Stimulated activated CD8-positive, alpha-beta memory T cell treated with anti-CD3 and anti-CD28 coated beads, Interleukin-2, amount 100 ng/mL, for 1 hour (primary cell): ENCODE data around the gene RAPSN.

Experiments
- DNase-seq, 2 donors: peaks; one replicate each; pipeline ENCODE4 v3.0.0-alpha.2; 2020; ENCODE audit warnings: low read depth in 2 of 2

RAPSN gene

DNA sequence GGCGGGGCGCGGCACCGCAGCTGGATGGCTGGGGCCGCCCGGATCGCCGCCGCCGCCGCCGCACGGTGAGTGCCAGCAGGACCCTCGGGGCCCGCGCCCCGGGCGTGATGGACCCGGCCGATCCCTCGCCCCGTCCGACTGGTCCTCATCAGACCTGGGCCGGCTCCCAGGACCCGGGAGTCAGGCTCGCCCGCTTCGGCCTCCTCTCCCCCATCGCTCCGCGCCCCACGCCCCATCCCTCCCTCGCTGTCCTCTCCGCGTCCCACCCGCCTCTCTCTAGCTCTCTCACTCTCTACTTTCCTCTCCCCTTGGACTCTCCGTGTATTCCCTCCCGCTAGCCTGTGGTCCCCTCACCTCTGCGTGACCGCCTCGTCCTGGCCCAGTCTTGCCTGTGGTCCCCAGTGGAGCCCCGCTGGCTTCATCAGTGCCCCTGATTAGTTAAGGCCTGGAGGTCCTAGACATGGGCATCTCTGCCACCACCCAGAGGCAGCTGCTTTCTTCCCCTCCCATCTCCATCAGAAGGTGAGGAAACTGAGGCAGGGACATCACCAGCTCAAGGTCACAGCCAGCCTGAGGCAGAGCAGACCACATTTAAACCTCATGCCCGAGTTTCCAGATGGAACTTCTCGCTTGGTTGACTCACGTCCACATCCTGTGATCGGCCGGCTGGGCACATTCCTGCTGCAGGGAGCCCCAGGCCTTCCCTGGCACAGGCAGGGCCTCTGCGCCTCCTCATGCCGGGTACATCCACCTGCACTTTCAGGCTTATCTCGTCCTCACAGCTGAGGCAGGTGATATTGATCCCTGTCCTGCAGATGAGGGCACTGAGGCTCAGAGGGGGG, 40.1 kb downstream of the RAPSN start:
- DNase-seq, result no peak

DNA sequence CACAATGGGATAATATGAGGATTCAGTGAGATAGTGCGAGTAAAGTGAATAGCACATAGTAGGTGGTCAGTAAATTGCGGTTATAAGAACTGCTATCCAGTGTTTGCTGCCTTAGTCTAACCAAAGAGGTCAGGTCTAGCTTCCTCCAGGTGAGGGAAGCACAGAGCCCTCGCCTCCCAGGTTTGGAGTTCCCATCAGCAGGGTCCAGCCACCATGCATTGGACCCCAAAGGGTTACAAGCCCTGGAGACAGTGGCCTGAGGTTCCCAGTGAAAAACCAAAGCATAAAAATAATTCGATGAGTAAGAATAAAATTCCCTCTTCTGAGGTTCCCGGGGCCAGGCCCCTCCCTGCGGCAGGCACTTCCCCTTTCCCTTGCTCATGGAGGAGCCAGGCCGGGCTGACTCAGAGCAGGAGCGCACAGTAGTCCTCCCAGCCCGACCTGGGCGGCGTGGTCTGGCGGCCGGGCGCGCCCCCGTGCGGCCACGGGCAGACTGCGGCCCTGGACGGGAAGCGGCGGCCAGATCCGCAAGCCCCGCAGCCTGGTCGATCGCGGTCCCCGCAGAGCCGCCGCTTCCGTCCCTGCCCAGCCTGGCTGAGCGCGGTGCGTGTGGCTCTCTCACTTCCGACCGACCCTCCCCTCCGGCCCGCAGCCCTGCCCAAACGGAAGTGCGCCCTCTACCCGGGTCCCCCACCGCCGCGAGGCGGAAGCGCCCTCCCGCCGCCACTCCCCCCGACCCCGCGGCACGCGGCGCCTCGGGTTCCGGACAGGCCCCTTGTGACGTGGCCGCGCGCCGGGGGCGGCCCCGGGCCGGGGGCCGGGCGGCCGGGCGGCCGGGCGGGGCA, 41.0 kb downstream of the RAPSN start, which contains the start of gene SLC39A13:
Gene SLC39A13, plus strand, starts transcription at position 845 of the 845 bp plus-strand sequence. CDS start 1,505 bp downstream, outside the sequence.
- DNase-seq, result peak; percentile 81 to 87

DNA sequence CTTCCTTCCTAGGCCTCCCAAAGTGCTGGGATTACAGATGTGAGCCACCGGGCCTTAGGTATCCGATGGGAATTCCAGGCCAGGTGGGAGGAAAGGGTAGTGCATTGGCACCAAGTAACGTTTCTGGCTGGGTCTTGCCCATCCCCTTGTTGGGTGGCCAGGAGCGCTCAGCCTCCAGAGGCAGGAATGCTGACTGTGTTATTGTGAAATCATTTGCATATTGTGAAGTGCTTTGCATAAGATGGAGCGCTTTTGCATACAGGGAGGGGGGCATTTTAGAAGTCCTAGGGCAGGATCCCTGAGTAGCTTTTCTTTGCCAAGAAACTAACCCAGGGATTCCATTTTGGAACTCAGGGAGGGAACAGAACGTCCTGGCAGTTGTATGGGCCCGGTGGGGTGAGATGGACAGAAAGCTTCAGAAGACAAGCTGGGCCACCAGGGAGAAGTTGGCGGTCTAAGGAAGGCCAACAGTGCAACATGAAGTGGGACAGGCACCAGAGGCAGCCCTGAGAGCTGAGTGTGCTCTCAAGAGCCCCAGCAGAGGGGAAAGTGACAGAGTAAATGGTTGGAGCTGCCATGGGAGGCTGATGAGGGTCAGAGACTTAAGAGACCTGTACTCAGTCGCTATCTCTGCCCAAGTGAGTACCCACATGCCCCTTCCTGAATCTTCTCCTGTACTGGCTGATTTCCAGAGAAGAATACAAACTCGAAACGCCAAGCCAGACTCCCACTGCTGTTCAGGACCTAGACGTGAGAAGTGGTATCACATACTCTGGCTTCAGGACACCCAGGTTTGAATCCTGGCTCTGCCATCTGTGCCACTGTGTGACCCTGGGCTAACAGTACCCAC, 41.8 kb downstream of the RAPSN start:
- DNase-seq, result no peak

DNA sequence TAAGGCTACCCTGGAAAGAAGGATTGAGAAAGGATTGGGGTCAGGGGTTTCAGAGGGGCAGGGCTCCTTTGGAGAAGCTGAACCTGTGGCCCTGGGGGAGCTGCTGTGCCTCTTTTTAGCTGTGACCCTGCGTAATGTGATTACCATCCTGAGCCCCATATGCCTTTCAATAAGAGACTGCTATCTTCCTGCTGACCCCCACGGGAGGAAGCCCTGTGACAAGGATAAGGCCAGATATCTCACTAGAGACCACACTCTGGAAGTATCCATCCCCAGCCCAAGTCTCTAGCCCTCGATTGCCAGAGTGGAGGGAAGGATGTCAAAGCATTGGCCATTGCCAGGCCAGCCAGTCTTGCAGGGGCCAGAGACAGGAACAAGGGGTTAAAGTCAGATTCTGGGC, 45.4 kb downstream of the RAPSN start:
- DNase-seq, result no peak

DNA sequence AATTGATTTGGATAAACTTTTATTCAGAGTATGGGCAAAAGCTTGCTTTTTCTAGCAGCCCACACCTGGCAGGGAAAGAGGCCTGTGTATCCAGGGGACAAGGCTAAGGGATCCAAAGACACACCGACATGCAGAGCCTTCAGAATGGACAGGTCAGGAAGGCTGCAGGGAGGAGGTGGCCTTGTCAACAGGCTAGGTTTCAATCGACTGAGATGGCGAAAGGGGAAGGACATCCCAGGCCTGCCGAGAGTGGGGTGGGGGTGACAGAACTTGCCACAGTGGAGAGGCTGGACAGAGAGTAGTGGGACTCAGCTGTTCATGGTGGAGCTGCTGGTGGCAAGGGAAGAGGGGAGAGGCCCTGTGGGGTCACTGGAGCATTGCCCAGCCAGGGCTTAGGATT, 45.8 kb downstream of the RAPSN start:
- DNase-seq, result no peak

DNA sequence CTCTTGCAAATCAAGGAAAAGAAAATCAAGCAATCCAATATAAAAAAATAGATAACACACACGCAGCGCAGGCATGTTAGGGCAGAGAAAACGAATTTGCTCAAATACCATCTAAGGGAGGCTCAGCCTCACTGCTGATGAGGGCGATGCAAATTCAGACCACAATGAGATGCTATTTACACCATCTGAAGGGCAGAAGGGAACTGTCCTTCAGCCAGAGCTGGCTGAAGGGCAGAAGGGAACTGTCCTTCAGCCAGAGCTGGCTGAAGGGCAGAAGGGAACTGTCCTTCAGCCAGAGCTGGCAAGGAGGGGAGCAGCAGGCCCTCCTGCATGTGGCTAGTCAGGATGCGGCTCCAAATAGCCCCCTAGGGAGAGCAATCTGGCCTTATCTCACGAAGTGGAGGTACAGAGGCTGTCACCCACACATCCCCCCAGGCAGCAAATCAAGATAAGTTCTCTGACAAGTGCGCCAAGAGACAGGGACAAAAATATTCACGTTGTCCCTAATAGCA, 48.1 kb downstream of the RAPSN start:
- no peak for DNase-seq

DNA sequence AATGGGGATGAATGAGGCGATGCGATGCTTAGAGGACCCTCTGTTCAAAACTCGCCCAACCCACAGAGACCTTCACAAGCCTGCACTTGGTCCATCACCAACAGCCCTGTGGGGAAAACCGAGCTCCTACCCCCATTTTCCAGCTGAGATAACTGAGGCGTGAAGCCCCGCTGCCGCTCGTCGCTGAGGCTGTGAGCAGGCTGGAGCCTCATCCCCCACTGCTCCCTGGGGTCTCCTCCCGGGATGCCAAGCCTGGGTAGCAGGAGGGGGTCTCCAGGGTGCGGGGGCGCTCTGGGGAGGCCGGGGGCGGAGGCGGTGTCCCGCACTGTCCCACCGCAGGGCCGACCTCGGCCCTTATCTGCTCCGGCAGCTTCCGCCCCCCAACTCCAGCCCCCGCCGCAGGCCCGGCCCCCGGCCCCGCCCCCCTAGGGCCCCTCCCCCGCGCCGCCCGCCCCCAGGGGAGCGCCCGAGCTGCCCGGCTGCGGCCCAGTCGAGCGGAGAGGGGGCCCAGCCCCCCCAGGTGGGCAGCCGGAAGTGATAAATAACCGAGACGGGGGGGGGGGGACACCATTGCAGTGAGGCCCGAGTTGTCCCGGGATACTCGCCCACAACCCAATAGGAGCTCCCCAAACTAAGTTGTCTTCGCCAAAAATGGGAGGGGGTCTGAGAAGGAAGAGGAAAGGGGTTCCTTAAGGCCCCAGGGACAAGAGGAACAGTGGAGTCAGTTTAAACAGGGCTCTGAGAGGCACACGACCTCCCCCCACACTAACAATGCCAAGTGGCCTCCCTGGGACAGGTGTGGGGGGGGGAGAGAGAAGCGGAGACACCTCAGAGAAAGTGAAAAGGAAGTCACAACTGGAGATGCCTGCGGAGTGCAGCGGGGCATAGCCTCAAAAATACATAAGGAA, 48.8 kb downstream of the RAPSN start:
- no peak for DNase-seq

DNA sequence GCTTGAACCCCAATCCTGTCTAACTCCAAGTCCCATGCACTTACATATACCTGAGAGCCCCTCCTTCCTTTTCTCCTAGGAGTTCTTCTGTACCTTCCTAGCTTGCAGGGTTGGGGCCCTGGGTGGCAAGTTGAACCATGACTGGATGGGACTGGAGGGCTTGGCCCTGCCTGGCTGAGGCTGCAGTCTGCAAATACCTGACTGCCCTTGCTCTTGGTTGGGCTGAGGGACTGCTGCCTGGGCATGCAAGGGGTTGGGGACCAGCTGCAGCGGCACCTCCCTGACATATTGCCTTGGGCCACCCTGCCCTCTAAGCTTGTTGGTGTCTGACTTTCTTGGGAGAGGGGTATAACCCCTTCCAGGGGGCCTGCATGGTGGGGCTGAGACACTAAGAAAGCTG, 50.4 kb downstream of the RAPSN start:
- DNase-seq, result no peak

DNA sequence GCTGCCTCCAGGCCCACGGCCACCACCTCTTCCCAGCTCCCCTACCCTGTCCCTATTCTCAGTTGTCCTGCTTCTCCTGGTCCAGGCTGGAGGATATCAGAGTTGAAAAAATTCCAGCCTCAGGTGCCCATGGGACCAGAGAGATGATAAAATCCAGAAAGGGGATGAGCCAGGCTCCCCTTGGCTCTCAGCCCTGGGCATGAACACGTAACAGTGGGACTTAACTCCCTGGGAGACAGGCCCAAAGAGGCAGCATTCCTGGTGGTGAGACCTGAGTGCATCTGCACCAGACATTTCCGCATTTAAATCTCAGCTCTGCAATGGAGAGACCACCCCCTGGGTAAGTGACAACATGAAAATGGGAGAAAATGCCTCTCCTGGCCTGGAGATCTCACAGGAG, 50.9 kb downstream of the RAPSN start:
- no peak for DNase-seq

DNA sequence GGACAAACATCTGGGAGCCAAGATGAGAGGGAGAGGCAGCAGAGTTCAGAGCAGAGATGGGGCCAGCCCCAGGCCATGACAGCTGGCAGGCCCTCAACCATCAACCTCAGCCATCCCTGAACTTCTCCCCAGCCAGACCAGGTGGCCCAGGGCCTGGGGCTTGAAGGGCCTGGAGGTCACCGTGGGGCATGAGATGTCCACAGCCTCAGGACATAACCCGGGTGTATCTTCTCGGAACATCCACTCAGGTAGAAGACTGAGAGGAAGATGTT, 53.0 kb downstream of the RAPSN start:
- DNase-seq, result no peak

DNA sequence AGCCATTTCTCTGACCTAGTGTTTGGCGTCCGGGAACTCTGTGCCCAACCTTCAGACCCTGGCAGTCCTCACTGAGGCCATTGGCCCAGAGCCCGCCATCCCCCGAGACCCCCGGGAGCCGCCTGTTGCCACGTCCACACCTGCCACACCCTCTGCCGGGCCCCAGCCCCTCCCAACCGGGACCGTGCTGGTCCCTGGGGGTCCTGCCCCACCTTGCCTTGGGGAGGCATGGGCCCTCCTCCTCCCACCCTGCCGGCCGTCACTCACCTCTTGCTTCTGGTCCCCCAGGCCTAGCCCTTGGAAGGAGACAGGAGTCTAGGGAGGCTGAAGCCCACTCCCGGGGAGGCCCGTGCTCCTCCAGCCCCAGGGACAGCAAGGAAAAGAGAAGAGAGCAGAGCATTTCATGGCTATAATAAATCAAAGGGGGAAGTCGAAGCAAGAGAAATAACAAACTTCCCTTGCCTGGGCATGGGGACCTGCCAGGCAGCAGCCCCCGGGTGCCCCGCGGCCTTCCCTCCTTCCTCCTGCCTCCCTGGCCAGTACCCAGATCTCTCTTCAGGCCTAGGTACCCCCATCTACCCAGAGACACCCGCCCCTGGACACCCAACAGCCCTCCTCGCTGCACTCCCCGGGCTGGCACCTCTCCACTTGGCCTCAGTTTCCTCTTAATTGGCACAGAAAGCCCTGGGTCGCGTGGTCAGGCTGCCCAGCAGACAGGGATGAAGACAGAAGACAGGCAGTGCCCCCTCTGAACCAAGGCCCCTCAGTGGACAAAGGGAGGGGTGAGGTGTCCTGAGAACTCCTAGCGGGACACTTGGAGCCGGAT, 53.5 kb downstream of the RAPSN start:
- no peak for DNase-seq

DNA sequence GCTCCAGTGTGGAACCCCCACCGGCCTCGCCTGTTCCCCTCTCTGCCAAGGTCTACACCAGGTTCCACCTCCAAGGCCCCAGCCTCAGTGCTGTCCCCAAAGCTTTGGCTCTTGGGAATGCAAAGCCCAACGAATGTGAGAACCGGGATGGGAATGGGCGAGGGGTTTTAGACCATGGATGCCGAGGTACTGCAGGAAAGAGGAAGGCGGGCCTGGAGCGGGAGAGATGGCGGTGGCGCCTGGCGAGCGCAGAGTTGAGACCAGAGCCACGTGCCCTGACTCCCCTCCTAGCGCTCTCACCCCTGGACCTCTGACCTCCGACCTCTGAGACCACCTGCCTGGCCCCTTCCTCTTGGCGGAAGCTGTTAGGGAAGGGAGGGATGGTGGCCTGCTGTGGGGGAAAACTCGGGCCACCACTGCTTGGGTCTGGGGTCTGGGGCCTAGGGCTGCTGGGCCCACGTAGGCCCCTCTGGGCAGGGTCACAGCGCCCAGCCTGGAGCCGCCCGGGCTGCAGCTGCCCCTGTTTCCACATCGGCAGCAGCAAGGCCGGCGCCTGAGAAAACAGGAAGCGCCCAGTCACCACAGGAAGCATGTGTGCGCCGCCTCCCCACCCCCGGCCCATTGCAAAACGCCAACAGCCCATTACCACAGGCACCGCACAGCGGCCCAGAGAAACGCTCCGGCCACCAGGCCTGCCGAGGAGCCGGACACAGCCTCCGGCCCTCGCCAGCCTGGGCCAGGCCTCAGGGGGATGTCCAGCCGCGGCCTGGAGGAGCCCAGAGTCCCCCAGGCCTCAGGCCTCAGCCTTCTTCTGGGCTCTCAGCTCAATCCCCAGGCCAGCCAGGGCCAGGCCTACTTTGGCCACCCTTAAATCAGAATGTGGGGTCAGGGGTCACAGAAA, 54.4 kb downstream of the RAPSN start:
- peak; percentile 24 to 39 for DNase-seq

DNA sequence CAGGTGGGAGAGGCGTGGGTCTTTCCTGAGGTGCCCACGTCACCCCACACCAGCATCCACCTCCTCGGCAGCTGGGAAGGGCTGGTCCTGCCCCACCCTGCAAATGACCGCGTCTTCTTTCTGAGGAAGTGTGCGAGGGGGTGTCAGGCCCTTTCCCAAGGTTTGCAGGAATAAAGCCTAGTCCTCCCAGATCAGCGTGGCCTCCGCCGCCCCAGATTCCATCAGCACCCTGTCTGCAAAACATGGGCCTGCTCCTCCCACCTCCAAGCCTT, 55.0 kb downstream of the RAPSN start:
- no peak for DNase-seq

DNA sequence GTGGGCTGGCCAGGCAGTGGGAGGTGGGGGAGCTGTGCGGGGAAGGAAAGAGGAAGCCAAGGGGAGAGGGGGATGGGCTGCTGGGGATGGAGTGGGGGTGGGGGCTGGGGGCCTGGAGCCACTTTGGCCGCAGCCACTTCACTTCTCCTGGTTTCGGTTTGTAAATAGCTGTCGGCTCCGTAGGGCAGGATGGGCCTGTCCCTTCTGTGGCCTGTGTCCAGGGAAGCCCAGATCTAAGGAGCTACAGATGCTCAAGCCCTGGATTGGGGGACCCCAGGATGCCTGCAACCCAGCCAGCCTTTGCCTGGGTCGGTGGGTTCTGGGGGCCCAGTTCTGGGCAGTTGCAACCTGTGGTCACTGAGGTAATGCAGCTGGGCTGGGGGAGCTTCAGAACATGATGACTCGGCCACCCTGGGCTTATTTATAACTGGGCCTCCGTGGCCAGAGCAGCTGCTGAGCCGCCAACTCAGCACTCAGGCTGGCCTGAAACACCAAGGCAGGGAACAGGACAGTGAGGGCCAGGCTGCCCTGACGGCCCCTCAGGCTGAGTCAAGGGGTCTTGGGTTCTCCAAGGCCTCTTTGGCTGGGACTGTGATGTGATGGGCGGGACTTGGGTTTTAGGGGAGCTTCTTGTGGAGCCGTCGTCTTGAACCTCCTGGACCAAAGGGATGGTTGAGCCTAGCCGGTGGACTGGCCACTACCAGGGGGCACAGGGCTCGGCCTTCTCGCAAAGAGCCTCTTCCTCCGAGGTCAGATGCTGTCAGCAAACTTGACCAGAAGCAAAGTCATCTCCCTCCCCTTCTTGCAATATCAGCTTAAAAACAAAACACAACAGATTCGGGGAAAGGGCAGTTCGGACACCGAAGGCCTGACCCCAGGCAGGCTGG, 55.5 kb downstream of the RAPSN start:
- no peak for DNase-seq

DNA sequence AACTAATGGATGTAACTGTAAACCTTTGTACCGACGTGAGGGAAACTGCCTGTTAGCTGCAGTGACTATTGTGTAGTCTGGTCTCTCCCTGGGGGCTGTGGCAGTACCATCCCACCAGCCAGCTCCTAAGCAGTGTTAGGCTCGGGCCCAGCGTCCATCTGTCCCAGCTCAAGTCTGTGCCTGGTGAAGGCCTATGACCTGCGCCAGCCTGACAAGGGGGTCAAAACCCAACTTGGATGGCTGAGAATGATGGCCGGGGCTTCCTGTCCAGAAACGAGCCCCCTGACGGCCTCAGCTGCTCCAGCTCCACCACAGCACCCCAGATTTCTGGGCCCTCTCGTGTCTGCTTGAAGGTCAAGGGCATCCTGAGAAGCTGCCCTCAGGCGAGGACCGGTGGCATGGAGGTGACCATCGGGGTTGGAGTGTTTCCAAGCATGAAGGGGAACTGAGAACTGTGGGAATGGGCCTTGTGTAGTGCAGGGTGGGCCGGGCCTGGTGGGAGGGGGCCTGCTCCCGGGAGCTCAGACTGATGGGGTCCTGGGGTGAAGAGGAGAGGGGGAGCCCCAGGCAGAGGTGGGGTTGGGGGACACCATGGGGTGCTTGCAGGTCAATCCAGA, 56.3 kb downstream of the RAPSN start:
- no peak for DNase-seq

DNA sequence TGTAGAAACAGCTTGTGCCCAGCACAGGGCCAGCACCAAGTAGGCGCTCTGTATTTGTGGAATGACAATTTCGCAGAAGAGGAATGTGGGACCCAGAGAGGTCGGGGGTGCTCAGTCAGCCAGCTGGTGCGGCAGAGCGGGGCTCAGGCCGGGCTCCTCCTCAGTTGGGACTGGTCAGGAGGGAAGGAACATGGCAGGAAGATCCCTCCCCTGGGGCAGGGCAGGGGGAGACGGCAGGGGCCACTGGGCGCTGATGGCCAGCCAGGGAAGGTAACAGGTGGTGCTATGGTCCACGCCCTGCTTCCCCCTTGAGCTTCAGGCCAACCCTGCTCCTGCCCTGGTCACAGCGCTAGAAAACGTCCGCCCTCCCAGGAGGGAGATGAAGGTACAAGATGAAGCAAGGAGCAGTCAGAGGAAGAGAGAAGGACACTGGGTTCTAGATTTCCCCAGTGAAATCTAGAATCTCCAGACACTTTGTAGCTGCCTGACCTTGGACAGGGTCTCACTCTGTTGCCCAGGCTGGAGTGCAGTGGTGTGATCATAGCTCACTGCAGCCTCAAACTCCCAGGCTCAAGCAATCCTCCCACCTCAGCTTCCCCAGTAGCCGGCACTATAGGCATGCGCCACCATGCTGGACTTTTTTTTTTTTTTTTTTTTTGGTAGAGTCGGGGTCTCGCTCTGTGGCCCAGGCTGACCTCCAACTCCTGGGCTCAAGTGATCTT, 57.1 kb downstream of the RAPSN start:
- DNase-seq, result no peak

DNA sequence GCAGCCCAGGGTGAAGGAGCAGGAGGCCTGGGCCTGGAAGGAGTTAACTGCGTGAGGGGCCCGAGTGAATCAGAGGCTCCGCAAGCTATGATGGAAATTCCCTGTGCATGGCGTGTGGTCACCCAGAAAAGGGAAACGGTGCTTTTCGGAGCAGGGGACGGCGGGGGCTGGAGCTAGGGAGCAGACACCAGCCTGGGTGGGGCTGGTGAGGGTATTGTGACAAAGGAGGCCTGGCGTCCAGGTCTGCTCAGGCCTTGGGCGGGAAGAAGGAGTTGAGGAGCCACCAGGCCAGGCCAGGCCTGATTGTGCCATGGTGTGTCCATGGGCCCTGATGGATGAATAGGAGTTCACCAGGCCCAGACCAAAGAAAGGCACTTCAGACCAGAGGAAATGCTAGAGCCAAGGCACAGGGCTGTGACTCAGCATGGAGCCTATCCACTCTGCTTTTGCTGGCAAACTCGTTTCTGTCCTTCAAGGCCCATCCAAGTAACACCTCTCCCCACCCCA, 57.8 kb downstream of the RAPSN start:
- no peak for DNase-seq
